ENCODE measurements around the gene GCSH.

The GCSH gene

DNA sequence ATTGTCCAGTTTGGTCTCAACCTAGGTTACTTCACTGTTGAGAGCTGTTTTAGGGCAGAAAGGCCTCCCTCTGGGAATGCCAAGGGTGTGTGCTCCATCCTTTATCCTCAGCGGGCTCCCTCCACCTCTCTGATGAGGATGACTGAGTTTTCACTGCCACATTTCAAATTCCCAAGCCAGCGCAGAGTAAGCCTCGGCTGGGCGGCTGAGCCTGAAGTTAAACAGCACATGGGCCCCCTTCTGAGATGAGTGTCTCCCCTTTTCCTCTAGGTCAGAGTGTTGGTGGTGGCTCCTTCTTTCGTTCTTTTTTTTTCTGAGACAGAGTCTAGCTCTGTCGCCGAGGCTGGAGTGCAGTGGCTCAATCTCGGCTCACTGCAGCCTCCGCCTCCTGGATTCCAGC is 5.5 kb upstream of the GCSH start:
- DNase-seq (ENCODE audit: low spot score), result no peak

DNA sequence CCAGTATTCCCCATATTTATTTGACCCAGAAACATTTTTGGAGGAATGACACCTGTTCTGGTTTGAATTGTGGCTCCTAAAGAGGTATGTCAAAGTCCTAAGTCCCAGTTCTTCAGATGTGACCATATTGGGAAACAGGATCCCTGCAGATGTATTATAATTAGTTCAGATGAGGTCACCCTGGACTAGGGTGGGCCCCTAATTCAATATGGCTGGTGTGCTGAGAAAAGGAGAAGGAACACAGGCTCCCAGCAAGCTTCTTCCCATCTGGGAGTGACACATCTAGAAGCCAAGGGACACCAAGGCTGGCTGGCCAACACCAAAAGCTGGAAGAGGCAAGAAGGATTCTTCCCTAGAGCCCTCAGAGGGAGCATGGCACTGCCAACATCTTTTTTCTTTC is 3.8 kb upstream of the GCSH start:
- no peak for DNase-seq (ENCODE audit: low spot score)

DNA sequence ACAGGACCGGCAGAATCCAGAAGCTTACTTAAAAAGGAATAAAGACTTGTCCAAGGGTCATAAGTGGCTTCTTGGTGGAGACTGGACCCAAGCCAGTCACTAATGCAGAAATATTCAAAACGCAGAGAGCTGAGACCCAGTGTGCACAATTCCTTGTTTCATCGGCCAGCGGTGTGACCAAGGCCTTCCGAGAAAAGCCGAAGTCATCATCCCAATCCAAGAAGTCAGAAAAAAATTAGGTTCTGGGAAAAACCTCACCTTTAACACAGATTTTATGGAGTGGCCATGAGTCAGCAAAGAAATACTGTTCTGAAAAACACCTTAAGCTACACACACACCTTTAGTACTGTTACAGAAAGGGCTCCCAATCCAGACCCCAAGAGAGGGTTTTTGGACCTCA is 1.0 kb upstream of the GCSH start:
- no peak for DNase-seq (ENCODE audit: low spot score)

DNA sequence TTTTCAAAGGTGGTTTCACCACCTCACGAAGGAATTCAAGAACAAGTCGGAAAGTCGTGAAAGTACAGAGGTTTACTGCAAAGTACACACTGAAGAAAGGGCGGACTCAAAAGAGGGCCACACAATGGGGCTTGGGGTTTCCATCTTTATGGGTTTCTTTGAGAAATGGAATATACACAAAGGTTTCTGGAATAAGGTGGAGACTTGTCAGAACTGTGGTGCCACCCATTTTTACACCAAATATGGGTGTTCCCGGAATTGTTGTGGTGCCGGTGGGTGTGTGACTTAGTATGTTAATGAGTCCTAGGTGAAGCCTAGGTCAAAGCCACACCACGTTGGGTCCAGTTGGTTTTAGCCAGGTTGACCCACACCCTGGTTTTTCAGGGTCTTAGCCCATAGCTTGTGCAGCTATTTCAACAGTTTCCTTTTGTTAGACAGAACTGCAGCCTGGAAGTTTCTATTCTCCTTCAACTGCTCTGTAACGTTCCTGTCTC is 567 bp upstream of the GCSH start:
- DNase-seq (ENCODE audit: low spot score), result no peak

DNA sequence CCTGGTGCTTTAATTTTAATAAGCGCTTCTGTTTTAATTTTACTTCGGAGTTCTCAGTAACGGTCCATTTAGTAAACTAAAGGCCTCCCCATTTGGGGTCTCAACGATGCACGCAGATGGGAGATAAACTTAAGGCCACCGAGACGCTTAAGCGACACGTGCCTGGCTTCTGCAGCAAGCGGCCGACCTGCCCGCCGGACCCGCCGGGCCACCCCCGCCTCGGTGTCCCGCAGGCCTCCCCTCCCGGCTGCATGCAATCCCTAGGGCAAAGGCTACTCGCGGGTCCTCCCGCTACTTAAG is 592 bp downstream of the GCSH start:
- DNase-seq (ENCODE audit: low spot score), result no peak

DNA sequence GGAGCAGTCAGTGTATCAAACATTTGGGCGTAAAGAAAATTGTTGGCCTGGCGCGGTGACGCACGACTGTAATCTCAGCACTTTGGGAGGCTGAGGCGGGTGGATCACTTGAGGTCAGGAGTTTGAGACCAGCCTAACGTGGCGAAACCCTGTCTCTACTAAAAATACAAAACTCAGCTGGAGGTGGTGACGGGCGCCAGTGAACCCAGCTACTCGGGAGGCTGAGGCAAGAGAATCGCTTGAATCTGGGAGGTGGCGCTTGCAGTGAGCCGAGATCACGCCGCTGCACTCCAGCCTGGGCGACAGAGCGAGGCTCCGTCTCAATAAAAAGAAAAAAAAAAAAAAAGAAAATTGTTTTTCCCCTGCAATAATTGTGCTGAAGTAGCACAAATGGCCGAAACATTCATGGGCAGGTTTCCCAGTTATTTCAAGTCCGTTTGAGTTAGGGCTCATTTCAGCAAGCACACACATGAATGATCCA is 1.4 kb downstream of the GCSH start:
- DNase-seq (ENCODE audit: low spot score), result no peak

DNA sequence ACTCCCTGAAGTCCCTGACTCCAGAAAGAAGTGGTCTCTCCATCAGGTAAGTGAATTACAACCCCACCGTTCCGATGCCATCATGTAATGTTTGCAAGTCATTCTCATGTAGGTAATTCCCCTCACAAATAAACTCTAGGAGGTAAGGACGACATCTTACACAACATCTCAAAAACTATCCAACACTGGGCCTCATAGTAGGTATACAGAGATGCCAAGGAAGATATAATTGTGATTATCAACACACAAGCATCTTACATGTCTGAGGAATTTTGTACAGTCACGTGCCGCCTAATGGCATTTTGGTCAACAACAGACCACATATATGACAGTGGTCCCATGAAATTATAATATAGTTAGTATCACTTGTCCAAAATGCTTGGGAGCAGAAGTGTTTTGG is 7.4 kb downstream of the GCSH start:
- no peak for DNase-seq (ENCODE audit: low spot score)

DNA sequence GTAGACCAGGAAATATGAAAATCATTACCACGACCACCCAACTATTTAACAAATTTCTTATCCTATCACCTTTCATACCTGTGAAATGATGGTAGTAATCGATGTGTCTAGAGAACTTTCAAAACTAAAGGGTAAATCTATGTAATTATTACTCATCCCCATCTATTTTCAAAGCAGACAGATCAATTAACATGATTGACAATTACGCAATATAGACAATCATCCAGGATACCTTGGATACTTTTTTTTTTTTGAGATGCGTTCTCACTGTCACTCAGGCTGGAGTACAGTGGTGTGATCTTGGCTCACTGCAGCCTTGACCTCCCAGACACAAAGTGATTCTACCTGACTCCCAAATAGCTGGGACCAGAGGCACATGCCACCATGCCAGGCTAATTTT is 15.2 kb downstream of the GCSH start:
- DNase-seq (ENCODE audit: low spot score), result no peak

DNA sequence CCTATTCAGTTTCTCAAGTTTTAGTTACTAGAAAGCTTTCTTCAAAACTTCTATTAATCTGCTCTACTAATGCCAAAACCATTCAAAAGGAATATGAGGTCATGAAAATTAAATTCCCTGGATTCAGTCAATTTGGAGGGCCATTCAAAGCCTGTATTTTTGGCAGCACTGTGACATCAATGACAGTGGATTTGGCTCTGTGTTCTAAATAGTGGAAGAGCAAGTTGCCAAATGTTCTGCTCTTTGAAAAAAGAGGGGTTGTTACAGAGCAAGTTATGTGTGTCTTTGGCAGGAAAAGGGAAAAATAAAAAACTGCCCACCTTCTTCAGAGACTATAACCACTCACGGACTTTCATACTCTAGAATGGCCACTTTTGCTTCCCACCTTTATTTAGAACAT is 16.0 kb downstream of the GCSH start:
- DNase-seq (ENCODE audit: low spot score), result no peak

DNA sequence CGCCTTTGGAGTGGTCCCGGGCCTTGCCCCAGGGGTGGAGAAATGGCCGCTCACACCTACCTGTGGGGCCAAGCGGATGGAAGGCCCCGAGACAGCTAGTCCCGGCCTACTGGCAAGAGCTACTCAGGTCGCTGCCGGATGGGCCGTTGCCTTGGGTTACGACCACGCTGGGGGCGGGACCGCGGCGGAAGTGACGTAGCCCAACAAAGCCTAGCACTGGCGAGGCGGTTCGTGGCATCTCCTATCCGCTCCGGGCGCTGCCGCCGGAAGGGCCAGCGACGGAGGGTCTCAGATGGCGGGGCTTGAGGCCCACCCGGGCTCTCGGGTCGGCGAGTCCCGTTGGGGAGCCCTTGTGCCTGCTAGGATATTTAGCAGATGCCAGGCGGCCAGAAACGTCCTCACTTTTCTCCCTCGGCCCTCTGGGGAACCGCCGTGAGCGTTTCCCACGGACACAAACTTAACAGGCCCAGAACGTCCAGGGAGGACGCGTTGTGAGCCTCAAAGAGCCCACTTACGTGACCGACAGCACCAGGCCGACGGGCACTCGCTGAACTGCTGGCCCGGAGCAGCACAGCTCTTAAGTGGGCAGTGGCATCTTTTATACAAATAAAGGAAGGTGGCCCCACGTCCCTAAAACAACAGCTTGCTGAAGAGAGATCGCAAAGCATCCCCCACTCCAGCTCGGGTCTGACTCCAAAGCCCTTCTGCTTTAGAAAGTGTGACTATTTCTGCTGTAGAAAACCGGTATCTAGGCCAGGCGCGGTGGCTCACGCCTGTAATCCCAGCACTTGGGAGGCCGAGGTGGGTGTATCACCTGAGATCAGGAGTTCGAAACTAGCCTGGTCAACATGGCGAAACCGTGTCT is 18.9 kb downstream of the GCSH start, which contains the start of gene C16orf46:
Gene C16orf46, minus strand, starts transcription at position 163 of the 865 bp plus-strand sequence. CDS start 13,283 bp downstream, outside the sequence.
- peak; percentile 95 for DNase-seq (ENCODE audit: low spot score)

DNA sequence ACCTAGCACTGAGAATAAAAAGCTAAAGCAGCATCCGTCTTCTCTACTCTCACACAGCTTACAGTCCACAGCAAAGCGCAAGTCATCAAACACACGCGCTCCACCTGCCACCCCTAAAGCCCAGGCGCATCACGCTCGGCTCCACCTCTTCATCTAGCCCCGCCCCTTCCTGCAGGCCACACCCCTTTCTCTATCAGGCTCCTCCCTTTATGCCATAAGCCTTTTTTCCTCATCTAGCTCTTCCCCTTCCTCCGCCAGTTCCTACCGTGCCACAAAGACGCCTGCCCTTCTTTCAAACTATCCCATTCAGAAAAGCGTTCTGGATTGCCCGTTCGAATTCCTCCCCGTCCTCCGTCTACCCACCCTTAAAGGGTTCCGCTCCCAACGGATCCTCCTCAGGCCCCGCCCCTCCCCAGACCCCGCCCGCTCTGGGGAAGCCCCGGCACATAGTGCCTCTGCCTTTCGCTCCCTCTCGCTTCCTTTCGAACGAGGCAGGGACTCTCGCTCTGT is 19.6 kb downstream of the GCSH start:
- peak; percentile 90 for DNase-seq (ENCODE audit: low spot score)

DNA sequence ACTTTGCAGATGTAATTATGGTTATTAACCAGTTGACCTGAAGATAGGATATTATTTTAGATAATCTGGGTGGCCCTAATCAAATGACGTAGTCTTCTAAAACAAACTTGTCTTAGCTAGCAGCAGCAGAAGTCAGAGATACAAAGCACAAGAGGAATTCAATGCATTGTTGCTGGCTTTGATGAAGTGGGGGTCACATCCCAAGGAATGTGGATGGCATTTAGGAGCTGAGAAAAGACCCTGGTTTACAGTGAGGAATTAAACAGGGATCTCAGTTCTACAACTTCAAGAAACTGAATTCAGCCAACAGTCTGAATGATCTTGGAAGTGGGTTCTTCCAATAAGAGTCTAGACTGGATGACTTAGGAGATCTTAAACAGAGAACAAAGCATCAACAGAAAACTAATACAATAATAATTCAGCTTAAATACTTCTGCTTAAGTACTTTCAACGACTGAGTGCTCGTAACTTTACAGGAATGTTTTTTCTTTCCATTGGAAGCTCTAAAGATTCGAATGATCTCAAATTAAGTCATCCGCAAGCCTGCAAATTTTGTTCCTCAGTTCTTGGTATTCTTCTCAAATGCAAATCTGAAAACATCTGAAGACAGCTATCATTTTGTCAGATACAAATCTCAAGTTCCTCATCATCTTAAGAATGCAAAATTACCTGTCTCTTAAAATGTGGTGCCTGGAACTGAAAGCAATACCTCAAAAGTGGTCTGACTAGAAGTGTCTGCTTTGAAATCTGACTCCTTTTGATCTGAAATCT is 22.4 kb downstream of the GCSH start:
- no peak for DNase-seq (ENCODE audit: low spot score)

DNA sequence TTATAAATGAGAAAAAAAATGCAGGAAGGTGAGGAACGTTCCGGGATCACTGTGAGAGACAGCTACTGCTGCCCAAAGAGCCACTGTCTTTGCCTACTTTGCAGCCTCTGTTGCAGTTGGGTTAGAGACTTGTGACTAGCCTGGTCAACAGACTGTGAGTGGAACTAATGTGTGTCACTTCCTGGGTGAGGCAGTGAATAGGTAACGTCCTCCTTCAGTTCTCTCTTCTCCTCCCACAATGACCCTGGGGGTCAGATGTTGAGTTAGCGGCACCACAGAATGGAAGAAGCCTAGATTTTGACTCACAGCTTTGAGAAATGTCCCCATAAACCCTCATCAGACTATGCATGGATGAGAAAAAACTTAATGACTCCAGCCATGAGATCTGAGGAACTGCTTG is 24.4 kb downstream of the GCSH start:
- no peak for DNase-seq (ENCODE audit: low spot score)

DNA sequence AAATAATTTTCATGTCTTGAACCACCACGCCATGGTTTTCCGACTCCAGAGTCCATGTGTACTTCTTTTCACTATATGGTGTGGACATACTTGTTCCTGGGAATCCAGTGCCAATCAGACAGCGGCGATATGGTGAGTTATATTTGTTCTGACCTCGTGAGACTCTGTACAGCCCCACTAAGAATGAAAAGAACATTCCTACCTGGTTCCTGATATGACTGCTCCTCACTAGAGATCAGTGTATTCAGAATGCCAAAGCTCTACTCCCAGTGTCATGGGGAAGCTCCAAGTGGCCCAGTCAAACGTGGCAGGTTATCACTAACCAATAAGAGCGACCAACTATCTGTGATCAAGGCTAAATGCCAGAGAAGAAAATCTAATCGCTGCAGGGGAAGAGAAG is 25.2 kb downstream of the GCSH start:
- DNase-seq (ENCODE audit: low spot score), result no peak

DNA sequence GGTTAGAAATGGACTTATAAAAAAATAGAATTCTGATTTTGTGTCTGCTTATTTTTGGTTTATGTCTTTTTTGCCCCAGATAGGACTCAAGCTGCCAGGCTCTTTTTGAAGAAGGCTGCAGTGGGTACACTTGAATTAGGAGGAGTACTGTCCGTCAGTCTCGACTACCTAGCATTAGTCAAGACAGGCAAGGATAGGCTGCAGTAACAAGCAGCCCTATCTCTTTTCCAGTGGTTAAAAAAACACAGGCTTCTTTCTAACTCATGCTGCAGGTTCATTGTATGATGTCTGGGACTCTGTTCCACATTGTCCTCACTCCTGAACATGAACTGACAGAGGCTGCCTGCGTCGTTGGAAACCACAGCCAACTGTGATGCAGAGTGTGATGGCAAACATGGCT is 27.1 kb downstream of the GCSH start:
- no peak for DNase-seq (ENCODE audit: low spot score)

DNA sequence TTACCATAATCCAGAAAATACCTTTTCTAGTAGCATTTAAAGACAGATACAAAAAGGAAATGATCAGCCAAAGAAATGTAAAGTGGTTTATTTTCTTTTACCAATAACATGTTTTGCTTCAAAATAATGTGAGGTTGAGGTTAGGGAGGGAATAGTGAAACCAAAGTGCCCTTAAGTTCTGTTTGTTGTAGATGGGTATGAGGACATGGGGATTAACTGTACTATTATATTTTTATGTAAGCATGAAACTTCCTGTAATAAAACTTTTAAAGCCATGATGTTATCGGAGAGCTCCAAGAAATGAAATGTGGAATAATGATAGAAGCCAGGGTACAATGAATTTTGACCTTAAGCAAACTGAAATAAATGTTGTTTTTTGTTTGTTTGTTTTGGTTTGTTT is 29.0 kb downstream of the GCSH start:
- no peak for DNase-seq (ENCODE audit: low spot score)

DNA sequence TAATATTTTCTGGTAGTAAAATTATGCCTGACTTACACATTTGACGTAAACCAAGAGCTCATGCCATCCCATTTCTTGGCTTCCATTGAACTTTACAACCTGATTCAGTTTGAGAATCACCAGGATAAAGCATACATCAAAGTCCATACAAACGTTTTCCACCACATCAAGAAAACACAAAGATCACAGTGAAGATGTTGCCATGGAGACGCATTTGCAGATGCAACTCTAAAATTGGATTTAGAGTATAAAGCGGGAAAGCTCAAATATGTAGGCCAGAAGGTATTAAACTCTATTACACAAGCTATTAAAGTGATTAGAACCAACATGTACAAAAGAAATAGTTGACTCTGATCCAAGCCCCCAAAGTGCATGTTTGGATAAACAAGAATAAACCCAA is 29.5 kb downstream of the GCSH start:
- no peak for DNase-seq (ENCODE audit: low spot score)

DNA sequence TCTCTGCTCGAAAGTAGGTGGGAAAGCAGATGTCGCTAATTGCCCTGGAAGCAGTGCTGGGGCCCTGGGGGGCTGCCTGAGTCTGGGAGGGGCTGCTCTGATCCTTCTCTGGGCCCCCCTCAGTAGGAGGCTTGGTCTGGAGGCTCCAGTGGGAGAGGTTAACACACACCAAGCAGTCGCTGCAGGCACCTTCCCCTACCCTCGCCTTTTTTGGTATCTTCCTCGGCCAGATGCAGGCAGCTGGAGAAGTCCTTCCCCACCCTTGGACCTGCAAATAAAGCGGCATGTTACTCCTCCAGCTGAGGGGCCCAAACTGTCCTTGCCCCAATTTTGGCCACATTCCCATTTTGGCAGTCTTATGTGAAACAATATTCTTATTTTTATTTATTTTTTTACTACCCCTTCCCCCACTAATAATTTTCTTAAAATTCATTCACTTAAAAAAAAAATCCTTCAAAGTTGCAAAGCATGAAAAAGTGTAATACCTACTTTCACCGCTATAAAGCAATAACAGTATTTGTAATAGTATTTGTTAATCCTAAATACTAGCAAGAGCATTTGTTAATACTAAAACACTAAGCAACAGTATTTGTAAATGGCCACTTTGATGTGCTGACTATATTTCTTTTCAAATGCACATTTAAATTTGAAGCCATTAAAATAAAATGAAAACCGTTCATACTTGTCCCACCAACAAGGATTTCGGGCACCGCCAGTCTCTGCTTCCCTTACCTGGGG is 34.2 kb downstream of the GCSH start:
- DNase-seq (ENCODE audit: low spot score), result no peak

DNA sequence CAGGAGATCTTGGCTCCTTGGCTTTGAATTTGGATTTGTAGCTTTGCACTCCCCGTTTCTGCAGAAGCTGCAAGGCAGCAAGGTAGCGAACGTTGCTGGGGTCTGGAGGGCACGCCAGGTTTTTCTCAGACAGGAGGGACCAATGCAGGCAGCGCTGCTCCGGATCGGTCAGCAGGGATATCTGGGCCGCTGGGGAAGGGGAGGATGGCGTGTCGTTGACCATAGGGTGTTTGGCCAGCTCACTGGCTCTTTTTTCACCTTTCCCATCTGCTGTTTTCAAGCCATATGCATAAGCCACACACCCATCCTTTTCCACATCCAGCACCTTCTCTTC is 34.9 kb downstream of the GCSH start:
- DNase-seq (ENCODE audit: low spot score), result no peak

DNA sequence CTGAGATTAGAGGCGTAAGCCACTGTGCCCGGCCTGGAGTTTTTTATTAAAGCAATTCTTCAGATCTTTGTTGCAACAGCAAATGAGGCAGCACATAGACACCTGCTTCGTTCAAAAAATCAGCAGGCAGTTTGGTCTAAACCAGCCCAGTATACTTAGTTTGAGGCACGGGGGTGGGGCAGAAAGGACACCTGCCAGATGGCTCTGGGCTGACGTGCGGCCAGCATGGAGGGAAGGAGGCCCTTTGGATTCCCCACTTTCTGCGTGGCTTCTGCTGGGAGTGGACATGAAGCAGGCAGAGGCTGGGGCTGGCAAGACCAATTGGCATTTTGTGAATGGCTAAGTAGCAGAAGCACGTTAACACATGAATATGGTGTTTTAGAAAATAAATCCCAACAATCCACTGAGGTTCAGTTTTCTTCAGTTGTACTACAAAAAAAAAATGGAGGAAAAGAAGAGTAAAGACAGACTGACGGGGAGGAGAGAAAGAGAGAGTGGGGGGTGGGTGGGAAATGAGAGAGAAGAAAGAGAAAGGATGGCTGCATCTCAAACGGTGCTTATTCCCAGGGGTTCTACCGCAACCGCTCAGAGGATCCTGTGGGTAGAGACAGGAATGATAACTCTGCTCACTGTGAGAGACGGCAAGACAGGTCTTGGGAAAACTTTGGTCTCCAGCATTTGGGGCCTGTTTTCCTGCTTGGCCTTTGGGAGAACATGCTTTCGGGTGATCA is 35.5 kb downstream of the GCSH start:
- DNase-seq (ENCODE audit: low spot score), result no peak

DNA sequence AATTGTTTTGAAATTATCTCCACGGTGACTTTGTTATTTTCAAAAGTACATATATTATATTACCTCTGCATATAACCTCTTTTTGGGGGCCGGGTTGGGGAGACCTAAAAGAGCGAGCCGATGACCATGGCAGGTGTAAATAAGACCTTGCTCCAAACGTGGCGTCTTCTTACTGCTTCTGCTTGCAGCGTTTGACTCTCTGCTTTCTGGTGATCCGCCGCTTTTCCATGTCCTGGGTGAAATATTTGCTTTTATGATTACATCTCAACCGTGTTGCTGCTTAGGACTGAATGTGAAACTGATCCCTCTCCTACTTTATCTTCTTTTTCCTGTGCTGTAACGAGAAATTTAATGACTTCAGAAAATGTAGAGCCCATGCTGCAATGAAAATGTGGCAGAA is 42.4 kb downstream of the GCSH start:
- DNase-seq (ENCODE audit: low spot score), result no peak

DNA sequence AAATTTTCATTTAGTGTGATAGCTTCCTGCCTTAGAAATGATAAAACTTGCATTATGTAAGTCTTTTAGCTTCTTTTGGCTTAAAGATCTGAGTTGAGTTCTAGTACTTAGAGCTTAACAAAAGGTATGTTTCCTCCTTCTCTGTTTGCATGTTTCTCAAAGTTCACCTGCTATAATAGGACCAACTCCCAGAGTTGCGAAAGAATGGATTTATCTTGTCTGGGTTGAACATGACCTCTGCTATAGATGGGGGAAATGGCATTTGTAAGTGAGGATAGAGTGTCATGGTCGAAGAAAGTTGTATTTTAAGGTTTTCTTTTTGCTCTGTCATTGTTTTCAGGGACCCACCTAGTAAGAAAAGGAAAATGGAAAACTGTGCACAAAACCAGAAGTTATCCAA is 53.4 kb downstream of the GCSH start:
- no peak for DNase-seq (ENCODE audit: low spot score)
